OCI-LY1 (cell line): ENCODE measurements around the gene COPB2.

Source experiments
- H2AFZ ChIP-seq: fragments of 200-600 bp; sonication (generic), shearing (Covaris generic); 2 replicates; pipeline ENCODE4 v1.6.0; 2014; ENCODE audit warnings: antibody characterized with exemption, mild to moderate bottlenecking, low read length
- H3F3A ChIP-seq: fragments of 200-600 bp; sonication (generic), shearing (Covaris generic); 2 replicates; pipeline ENCODE4 v1.6.0; 2014; ENCODE audit warnings: mild to moderate bottlenecking, antibody characterized with exemption, low read length, moderate library complexity; ENCODE audit not compliant: insufficient read depth
- H3K27ac ChIP-seq: fragments of 200-600 bp; sonication (generic); 2 replicates; pipeline ENCODE4 v1.5.1; 2014; ENCODE audit warnings: low read length, mixed run types, mild to moderate bottlenecking, low read depth; ENCODE audit not compliant: poor library complexity, severe bottlenecking
- H3K27me3 ChIP-seq: fragments of 200-600 bp; sonication (generic); 2 replicates; pipeline ENCODE4 v1.6.0; 2014; ENCODE audit warnings: antibody characterized with exemption, mild to moderate bottlenecking, low read length, moderate library complexity; ENCODE audit not compliant: insufficient read depth
- H3K36me3 ChIP-seq: fragments of 200-600 bp; sonication (generic); 2 replicates; pipeline ENCODE4 v1.6.1; 2014; ENCODE audit warnings: mild to moderate bottlenecking, antibody characterized with exemption, low read length, moderate library complexity, mixed read lengths; ENCODE audit not compliant: insufficient read depth
- H3K4me1 ChIP-seq: fragments of 200-600 bp; sonication (generic); 2 replicates; pipeline ENCODE4 v1.5.1; 2014; ENCODE audit warnings: mild to moderate bottlenecking, low read length, moderate library complexity; ENCODE audit not compliant: insufficient read depth, severe bottlenecking
- H3K4me2 ChIP-seq: fragments of 200-600 bp; sonication (generic), shearing (Covaris generic); 2 replicates; pipeline ENCODE4 v1.6.1; 2014; ENCODE audit warnings: low read length
- H3K4me3 ChIP-seq: fragments of 200-600 bp; sonication (generic); 2 replicates; pipeline ENCODE4 v1.5.1; 2014; ENCODE audit warnings: low read length, low read depth, mild to moderate bottlenecking, mixed read lengths; ENCODE audit not compliant: poor library complexity, severe bottlenecking
- H3K79me2 ChIP-seq: fragments of 200-600 bp; shearing (Covaris generic); 2 replicates; pipeline ENCODE4 v1.6.1; 2016; ENCODE audit warnings: mixed run types, low read length, mixed read lengths; ENCODE audit not compliant: insufficient read depth
- H3K9ac ChIP-seq: fragments of 200-600 bp; sonication (generic), shearing (Covaris generic); 2 replicates; pipeline ENCODE4 v1.6.1; 2014; ENCODE audit warnings: mild to moderate bottlenecking, low read length, mixed read lengths
- H3K9me2 ChIP-seq: fragments of 200-600 bp; sonication (generic), shearing (Covaris generic); 2 replicates; pipeline ENCODE4 v1.6.1; 2014; ENCODE audit warnings: low read depth, mild to moderate bottlenecking, low read length, mixed read lengths
- H3K9me3 ChIP-seq: fragments of 200-600 bp; shearing (Covaris generic); 2 replicates; pipeline ENCODE4 v1.6.1; 2014; ENCODE audit warnings: low read length, mixed read lengths
- H4K20me1 ChIP-seq: fragments of 200-600 bp; sonication (generic), shearing (Covaris generic); 2 replicates; pipeline ENCODE4 v1.6.0; 2016; ENCODE audit warnings: mild to moderate bottlenecking, low read length; ENCODE audit not compliant: insufficient read depth
- CTCF ChIP-seq: fragments of 200-600 bp; sonication (generic), shearing (Covaris generic); IDR thresholded peaks from 2 replicates; pipeline ENCODE4 v1.5.1; 2017; ENCODE audit warnings: mild to moderate bottlenecking, antibody characterized with exemption, low read length, moderate library complexity, mixed read lengths
- EZH2 ChIP-seq: fragments of 200-600 bp; sonication (generic), shearing (Covaris generic); IDR thresholded peaks from 2 replicates; pipeline ENCODE4 v1.8.0; 2017; ENCODE audit warnings: borderline replicate concordance, mixed run types, mild to moderate bottlenecking, antibody characterized with exemption, low read length, moderate library complexity, mixed read lengths

Gene COPB2

GRCh38 chr3:139317660-139318430 is 71.6 kb downstream of the COPB2 start:
- no peaks in the 10 kb centered on the region for H3K9me2 ChIP-seq
- H4K20me1 ChIP-seq, result no peaks in the 10 kb centered on the region
- no peak overlapping the region for H3K9ac ChIP-seq
- no peaks in the 10 kb centered on the region for H3K36me3 ChIP-seq
- no peak for TF ChIP-seq CTCF
- no peak for TF ChIP-seq EZH2
- no peak overlapping the region for H3K4me3 ChIP-seq
- no peaks in the 10 kb centered on the region for H3F3A ChIP-seq
- no peak overlapping the region for H3K4me2 ChIP-seq
- H3K27ac ChIP-seq, result no peak overlapping the region
- H2AFZ ChIP-seq, result no peak overlapping the region
- H3K79me2 ChIP-seq, result no peaks in the 10 kb centered on the region
- H3K4me1 ChIP-seq, result no peaks in the 10 kb centered on the region
- 0 out of 2 replicates have a peak, but pooled peaks cover 3% of the 10 kb centered on the region for H3K27me3 ChIP-seq
- no peaks in the 10 kb centered on the region for H3K9me3 ChIP-seq

GRCh38 chr3:139317215-139317614 is 72.2 kb downstream of the COPB2 start:
- H3K4me2 ChIP-seq, result no peak overlapping the region
- H3K9me2 ChIP-seq, result no peaks in the 10 kb centered on the region
- no peaks in the 10 kb centered on the region for H3K9me3 ChIP-seq
- no peak overlapping the region for H3K4me3 ChIP-seq
- 0 out of 2 replicates have a peak, but pooled peaks cover 3% of the 10 kb centered on the region for H3K27me3 ChIP-seq
- TF ChIP-seq CTCF, result no peak
- TF ChIP-seq EZH2, result no peak
- no peak overlapping the region for H3K9ac ChIP-seq
- H4K20me1 ChIP-seq, result no peaks in the 10 kb centered on the region
- no peaks in the 10 kb centered on the region for H3K36me3 ChIP-seq
- no peaks in the 10 kb centered on the region for H3K79me2 ChIP-seq
- no peaks in the 10 kb centered on the region for H3F3A ChIP-seq
- no peak overlapping the region for H3K27ac ChIP-seq
- no peaks in the 10 kb centered on the region for H3K4me1 ChIP-seq
- H2AFZ ChIP-seq, result no peak overlapping the region

GRCh38 chr3:139313921-139314320 is 75.5 kb downstream of the COPB2 start:
- Histone ChIP-seq H3F3A (no peaks in the 10 kb centered on the region), H3K4me3 (no peak overlapping the region), H3K4me1 (no peaks in the 10 kb centered on the region), H3K36me3 (no peaks in the 10 kb centered on the region), H2AFZ (no peak overlapping the region), H3K9me3 (no peaks in the 10 kb centered on the region), H3K9ac (no peak overlapping the region), H3K4me2 (no peak overlapping the region), H3K79me2 (no peaks in the 10 kb centered on the region), H3K9me2 (no peaks in the 10 kb centered on the region), H3K27me3 (peaks cover 7% of the 10 kb centered on the region), H4K20me1 (no peaks in the 10 kb centered on the region), H3K27ac (no peak overlapping the region)
- TF ChIP-seq EZH2 (no peak), CTCF (no peak)
